ENCODE data around the gene PLK3. TPM values are rescaled to one million over a fixed set of nuclear protein-coding genes. Genes with fewer than 3 reads are reported as not detected.
A peak's percentile ranks its signal among the peaks of the same experiment; 100 is the strongest.

Gene PLK3
- total and polyA plus RNA-seq, 2 of the 4 experiments (the other 2 are of a cell fraction) = 15.8 to 51.6 TPM

DNA sequence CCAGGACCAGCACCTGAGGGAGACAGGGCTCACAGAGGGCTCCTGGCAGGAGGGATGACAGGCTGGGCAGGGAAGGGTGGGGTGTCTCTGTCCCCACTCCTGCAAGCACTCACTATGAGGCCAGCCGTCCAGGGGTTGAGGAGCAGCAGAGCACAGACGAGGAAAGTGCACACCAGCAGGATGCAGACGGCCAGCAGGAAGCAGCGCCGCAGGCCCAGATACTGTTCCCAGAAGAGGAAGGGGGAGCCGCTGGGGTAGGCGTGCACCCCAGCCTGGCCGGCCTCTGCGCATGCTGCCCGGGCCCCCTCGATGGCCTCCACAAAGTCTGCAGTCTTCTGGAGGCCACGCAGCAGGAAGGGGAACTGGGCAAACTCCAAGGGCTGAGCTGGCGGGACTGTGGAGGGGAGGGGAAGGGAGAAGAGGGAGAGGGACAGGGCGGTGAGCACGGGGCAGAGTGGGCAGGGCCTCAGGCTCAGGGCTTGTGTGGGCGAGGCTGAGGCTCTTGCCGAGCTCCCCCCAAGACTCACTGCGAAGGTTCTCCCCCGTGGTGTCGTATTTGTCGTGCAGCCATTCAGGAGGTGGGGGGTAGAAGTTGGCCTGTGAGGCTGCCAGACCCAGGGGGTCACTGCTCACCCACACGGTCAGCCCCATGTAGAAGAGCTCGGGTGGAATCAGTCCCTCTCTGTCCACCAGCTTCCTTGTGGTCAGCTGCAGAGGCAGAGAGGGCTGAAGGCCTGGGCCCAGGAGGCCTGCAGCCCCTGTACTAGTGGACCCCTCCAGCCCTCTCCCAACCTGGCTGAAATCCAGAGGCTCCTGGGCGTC is 26.4 kb downstream of the PLK3 start:
- no peaks in the 10 kb centered on the region for H4K20me1 ChIP-seq (ENCODE audit: insufficient read depth, low read length)
- H4K8ac ChIP-seq (ENCODE audit: low read depth in 2 of 2, low read length in 2 of 2) = no peak overlapping the region
- no peak overlapping the region for H3K27ac ChIP-seq (ENCODE audit: insufficient read depth, low read length)
- no peak overlapping the region for H3K4ac ChIP-seq (ENCODE audit: low read depth, low read length)
- H3K9me1 ChIP-seq (ENCODE audit: insufficient read depth, low read length) = no peaks in the 10 kb centered on the region
- WGBS, 2 experiments (ENCODE audit: extremely low coverage in 2 of 2, insufficient read length in 1 of 2) = 86% methylated on average over 8 of the region's 24 CpGs; no CpG with 5 or more reads in 1 of the 2 experiments
- intact Hi-C loops (cut with micrococcal nuclease) = no loop called here
- H2AK5ac ChIP-seq (ENCODE audit: low read depth, low read length) = no peak overlapping the region
- H3K4me1 ChIP-seq (ENCODE audit: control insufficient read depth, insufficient read depth, low read length) = no peaks in the 10 kb centered on the region
- H3K23ac ChIP-seq (ENCODE audit: low read depth, low read length) = no peak overlapping the region
- ChIA-PET POLR2A (ENCODE audit: unreplicated experiment) (no interaction called here), CTCF (interaction anchor here (1.6 kb wide), 1 partner anchor 18 kb away, joined by 3 read pairs; the partner anchor contains the start of gene BTBD19)
- H2BK120ac ChIP-seq (ENCODE audit: low read depth, low read length) = no peak overlapping the region
- no peaks in the 10 kb centered on the region for H3K36me3 ChIP-seq (ENCODE audit: control insufficient read depth, insufficient read depth, low read length)
- H2AFZ ChIP-seq (replicated peaks; ENCODE audit: low read length, poor library complexity) = no peak overlapping the region
- TF ChIP-seq MAZ (IDR thresholded peaks at IDR 0.05; ENCODE audit: borderline replicate concordance, low read depth, low read length) (no peak), RFX5 (IDR thresholded peaks at IDR 0.05; ENCODE audit: low read depth, low read length) (no peak), CHD1 (IDR thresholded peaks at IDR 0.05; ENCODE audit: low read depth, low read length) (no peak)
- no peak overlapping the region for H2BK15ac ChIP-seq (ENCODE audit: low read depth, low read length)
- no TSS peak for BruUV-seq (replicated peaks)
- no peak overlapping the region for H3K4me3 ChIP-seq (ENCODE audit: insufficient read depth, low read depth, low read length)
- no peak overlapping the region for H3K56ac ChIP-seq (ENCODE audit: extremely low read depth, insufficient read depth, low read length)
- H2BK20ac ChIP-seq (ENCODE audit: low read depth, low read length) = no peak overlapping the region
- in situ Hi-C loops (cut with MboI; ENCODE audit: low sequenced_read_pairs) = no loop called here
- no peak overlapping the region for H2AK9ac ChIP-seq (replicated peaks; ENCODE audit: low read depth, low read length, poor library complexity)
- H3K9ac ChIP-seq (ENCODE audit: low read depth, low read length) = no peak overlapping the region
- H2BK5ac ChIP-seq (ENCODE audit: low read depth, low read length, poor library complexity, severe bottlenecking) = no peak overlapping the region
- H4K91ac ChIP-seq (ENCODE audit: insufficient read depth, low read depth, low read length) = no peak overlapping the region
- no peak overlapping the region for H3K14ac ChIP-seq (replicated peaks; ENCODE audit: low read depth, low read length)
- no peaks in the 10 kb centered on the region for H3K27me3 ChIP-seq (ENCODE audit: control insufficient read depth, insufficient read depth, low read length)
- no peak overlapping the region for H3K4me2 ChIP-seq (ENCODE audit: low read depth, low read length)
- no peak overlapping the region for H3K18ac ChIP-seq (ENCODE audit: low read depth, low read length)
- H3K79me1 ChIP-seq (ENCODE audit: low read depth in 1 of 2, low read length in 2 of 2) = no peaks in the 10 kb centered on the region
- DNase-seq (no peak), ATAC-seq (ENCODE audit: low read depth) (peak; percentile 28; the same call in 1 of the 2 replicates)
- dilution Hi-C loops (cut with HindIII; ENCODE audit: low sequenced_read_pairs, unreplicated experiment) = no loop called here
- no peaks in the 10 kb centered on the region for H3K9me3 ChIP-seq (ENCODE audit: control insufficient read depth, insufficient read depth, low read length)
- no peak overlapping the region for H4K5ac ChIP-seq (ENCODE audit: low read depth, low read length)
